ENCODE measurements around the gene GLTP.
"Not testable (repeated sequence)": the region's sequence is repeated elsewhere in the genome, so short reads cannot be mapped to it uniquely, and the experiment has no call there.

Gene GLTP

DNA sequence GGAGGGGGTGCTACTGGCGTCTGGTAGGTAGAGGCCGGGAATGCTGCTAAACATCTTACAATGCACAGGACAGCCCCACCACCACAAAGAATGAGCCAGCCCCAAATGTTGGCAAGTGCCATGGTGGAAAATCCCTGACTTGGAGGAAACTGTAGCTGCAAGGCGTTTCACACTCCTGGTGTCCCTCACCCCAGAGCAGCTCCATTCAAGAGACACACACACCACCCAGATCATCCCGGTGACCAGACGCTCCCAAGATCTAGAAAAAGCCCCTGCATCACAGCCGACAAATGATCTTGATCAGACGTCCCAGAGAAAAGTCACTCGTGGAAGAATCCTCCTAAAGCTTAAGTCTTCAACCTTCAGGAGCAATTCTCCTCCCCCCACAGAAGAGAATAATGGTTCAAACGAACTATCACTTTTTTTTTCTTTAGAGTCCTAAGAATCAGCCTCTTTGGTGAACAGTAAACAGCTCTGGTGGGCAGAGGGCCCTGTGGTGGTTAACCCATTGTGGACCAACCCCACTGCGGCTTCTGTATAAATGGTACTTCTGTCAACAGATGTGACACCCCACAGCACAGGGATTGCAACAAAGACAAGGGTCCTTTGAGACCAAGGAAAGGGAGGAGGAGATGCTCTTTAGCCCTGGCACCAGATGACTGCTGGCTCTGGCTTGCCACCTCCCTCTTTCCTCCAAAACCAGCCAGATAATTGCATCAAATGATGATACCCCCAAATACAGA is 2.7 kb downstream of the GLTP start:
- DNase-seq (ENCODE audit: low read depth) = no peak

DNA sequence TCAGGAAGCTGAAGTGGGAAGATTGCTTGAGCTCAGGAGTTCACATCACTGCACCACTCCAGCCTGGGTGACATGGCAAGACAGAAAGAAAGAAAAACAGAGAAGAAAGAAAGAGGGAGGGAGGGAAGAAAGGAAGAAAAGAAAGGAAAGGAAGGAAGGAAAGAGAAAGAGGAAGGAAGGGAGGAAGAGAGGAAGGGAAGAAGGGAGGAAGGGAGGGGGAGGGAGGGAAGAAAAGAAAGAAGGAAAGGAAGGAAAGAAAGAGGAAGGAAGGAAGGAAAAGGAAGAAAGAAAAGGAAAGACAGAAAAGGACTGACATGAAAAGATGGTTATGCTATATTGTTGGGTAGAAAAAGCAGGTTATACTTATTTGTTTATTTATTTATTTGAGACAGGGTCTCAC is 3.9 kb downstream of the GLTP start:
- no peak for DNase-seq (ENCODE audit: low read depth)

DNA sequence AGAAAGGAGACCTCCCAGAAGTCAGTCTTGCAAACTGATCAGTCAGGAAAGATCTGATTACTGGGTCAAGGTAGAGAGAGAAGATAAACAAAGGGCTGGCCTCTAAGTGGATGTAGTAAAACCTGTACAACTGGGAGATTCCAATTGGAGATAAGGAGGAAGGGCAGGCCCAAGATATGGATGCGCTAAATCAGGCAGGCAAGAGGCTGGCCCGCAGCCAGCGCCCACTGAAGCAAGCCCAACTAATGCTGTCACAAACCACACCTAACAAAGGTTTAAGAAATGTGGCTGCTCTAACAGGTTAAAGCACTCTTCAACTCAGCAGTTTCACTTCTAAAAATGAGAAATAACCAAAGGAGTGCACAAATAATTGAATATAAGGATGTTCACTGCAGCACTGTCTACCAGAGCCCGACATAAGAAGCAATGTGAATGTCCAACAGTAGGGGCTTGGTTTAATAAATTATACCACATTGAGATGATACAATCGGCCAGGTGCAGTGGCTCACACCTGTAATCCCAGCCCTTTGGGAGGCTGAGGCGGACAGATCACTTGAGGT is 4.7 kb downstream of the GLTP start:
- no peak for DNase-seq (ENCODE audit: low read depth)

DNA sequence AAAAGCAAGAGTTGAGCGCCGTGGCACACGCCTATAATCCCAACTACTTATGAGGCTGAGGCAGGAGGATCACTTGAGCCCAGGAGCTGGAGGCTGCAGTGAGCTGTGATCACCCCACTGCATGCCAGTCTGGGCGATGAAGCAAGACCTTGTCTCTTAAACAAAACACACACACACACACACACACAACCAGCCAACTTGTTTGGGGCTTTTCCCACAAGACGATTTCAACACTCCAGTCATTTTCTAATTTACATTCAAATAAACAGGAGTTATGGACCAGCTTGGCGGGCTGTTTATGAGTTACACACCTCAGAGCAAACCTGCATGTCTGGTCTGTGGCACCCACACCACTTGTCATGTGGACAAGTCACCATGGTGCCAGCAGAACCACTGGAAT is 6.7 kb downstream of the GLTP start:
- DNase-seq (ENCODE audit: low read depth) = no peak

DNA sequence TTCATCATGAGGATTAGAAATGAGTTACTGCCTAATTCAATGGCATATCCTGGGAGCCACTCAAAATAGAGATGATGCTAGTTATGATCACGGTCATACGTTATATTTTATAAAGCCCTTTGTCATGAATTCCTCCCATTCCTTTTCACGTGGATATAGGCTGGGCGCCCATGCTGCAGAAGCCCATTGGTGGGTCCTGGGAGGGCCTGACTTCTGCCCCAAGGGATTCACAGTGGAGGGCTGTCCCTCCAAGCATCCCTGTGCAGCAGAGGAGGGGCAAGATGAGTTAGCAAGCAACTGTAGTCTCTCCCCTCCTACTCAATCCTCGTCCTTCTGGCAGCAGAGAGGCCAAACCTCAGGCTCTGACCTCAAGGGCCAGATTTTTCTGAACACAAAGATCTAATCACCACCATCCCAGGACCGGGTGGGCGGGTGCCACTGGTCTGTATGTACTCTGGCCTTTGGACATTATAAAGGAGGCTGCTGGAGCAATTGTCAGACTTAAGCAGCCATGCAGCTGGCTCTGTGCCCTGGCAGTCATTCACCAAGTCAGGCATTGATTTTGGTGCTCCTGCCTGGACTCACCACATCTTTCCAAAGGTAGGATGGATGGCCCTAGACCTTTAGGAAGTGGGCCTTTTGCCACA is 8.6 kb downstream of the GLTP start:
- DNase-seq (ENCODE audit: low read depth) = no peak

DNA sequence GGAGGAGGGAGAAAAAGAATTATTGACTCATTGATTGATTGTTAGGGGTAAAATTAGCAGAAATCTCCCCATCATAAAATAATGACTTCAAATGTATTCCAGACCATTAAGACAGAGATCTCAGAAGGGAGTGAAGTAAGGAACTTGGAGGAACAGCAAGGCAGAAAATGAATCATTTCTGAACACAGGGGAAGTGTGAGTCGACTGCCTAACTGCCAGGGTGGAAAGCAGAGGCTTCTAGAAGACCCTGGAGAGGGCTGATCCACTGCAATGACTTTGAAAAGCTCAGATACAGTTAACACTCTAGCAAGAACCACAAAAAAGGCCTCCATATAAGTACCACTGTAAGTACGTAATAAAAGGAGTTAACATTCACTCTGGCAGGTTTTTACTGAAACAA is 9.7 kb downstream of the GLTP start:
- no peak for DNase-seq (ENCODE audit: low read depth)

DNA sequence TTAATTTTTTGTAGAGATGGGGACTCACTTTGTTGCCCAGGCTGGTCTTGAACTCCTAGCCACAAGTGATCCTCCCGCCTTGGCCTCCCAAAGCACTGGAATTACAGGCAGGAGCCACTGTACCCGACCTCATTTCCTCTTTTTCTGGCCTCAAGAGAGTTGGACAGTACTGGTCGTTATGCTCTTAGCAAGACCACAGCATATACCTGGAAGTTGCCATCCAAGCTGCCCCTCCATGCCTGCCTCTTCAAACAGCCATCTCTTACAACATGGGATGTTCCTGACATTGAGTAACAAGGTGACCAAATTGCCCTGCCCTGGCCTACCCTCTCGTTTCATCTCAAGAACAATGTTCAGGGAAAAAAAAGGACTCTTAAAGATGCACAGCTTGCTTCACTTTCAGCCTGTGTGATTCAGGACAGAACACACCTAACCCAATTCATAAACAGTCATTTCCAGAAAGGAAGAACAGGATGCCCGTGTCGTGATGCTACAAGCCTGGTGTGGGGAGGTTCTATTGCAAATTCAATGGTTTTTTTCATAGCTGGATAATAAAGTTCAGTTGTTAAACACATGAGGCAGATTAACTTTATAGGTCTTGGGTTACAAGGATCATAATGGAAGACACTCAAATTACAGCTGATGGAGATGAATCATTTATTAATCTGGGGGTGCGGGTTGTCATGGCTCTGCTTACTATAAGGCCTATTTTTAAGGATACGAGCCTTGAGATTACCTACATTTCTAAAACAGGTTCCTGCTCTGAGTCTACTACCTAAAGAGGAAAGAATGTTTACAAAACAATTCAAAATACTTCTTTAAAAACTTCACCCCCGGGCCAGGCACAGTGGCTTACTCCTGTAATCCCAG is 11.9 kb downstream of the GLTP start:
- no peak for DNase-seq (ENCODE audit: low read depth)

DNA sequence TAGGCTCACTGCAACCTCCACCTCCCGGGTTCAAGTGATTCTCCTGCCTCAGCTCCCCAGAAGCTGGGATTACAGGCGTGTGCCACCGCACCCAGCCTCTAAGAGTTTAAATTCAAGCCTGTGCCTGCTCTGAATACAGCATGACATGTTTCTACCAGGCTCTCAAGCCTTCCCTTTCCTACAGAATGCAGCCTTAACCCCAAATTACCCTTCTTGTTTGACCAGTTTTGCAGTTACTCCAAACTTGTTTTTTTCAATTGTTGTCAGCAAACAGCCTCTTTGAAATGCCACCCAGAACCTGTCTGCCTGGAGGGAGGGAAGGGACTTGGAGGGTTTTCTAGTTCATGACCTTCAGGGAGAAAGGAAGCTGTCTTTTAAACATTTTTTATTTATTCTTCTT is 15.4 kb downstream of the GLTP start:
- no peak for DNase-seq (ENCODE audit: low read depth)

DNA sequence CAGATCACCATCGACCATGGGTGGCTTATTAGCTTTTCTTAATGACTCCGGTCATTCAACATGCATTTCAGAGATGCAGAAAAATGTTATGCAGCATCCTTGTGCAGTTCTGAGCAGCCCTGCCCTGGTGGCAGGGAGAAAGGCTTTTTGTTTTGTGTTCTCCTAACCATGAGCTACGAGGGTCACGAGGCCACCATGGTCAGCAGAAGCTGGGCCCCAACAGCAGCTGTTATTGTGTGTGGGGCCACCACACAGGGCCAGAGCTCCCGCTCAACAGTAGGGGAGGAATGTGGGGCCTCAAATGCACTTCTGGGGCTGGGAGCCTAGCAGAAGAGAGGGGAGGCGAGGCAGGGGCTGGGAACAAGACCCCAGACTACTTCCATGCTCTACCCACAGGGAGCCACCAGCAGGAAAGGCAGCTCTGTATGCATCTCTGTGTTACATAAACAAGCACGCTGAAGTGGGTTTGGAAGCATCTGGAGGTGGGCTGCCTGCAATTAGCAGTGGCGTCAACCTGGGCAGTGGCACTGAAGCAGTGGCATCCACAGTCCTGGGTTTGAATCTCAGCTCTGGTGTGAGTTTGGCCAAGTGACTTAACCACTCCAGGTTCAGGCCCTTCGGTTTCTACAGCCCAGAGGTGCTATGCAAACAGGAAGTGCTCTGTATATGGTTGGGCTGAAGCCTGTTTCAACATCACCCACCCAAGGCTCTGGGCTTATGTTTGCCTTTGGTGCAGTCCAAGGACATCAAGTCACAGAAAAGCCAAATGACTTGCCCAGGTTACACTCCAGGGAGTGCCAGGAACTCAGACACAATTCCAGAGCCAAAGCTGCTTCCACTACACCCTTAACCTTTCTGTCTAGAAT is 16.3 kb downstream of the GLTP start:
- no peak for DNase-seq (ENCODE audit: low read depth)

DNA sequence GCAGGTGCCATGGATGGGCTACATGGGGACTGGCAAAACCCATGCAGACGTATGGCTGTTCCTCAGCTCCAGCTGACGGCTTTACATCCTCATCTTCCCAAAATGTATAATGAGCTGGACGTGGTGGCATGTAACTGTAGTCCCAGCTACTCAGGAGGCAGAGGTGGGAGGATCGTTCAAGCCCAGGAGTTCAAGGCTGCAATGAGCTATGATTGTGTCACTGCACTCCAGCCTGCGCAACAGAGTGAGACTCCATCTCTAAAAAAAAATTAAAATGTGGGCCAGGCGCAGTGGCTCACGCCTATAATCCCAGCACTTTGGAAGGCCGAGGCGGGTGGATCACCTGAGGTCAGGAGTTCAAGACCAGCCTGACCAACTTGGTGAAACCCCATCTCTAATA is 17.9 kb downstream of the GLTP start:
- not testable (repeated sequence) for DNase-seq (ENCODE audit: low read depth)

DNA sequence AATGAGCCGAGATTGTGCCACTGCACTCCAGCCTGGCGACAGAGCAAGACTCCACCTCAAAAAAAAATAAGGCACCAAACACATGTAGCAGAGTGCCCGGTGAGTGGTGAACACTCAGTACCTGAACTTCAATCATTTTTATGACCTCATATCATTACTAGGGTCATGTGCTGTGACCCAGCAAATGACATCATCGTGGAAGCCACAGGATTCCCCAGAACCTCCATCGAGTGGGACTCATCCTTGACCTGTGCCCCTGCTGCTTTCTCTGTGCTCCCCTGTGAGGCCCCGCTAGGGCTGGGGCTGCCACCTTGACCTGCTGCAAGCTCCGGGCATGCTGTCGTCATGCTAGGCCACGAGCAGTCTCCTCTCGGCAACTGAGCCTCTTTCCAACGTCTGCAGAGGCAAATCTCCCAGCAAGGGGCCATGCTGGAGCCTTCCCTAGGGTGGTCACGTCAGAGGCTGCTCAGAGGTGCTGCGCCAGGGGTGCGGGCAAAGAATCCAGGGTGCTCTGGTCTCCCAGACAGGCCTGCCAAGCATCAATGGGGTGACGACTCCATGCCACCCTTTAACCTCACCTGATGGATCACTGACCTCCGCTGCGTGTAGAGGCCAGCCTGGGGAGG is 18.5 kb downstream of the GLTP start:
- DNase-seq (ENCODE audit: low read depth) = no peak

DNA sequence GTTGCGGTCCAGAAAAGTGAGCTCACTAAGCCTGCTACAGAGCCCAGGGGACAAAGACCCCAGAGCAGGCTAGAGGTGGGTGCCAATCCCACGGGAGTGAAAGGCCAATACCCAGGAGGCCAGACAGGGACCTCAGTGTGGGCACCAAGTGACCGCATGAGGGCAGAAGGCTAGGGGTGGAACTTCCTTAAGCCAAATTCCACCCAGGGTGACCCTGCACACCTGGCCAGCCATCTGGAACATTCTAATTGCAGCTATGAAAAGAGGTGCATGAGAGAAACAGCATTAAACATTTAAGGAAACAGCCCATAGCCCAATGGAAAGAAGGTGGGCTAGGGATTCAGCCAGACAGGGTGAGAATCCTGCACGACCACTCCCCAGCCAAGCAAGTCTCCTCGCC is 19.4 kb downstream of the GLTP start:
- DNase-seq (ENCODE audit: low read depth) = no peak

DNA sequence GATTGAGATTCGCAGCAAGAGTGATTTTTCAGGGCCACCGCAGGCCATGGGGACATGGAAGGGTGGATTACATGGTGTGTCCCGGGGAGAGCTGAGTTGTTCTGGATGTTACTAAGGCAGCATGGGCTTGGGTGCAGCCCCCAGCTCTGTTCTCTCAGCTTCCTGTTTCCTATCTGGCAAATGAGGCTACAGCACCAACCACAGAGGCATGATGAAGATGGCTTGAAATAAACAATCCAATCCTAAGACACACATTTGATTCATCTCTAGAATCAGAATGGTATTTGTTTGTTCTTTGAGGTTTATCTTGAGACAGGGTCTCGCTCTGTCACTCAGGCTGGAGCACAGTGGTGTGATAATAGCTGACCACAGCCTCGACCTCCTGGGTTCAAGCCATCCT is 21.6 kb downstream of the GLTP start:
- no peak for DNase-seq (ENCODE audit: low read depth)

DNA sequence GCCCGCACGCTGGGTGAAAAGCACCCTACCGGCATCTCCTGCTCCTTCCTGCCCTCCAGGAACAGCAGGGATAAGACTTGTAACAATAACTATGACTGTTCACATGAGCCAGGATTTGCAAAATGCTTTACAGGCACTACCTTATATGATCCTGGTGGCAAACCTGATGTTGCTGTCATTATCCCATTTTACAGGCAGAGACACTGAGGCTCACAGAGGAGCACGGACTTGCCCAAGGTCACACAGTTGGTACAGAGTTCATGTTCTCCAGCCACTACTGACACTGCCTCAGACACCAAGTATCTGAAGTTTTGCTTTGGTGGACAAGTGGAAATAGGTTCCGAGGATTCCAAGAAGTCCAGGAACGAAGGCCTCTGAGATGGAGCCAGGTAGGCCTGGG is 22.6 kb downstream of the GLTP start:
- no peak for DNase-seq (ENCODE audit: low read depth)

DNA sequence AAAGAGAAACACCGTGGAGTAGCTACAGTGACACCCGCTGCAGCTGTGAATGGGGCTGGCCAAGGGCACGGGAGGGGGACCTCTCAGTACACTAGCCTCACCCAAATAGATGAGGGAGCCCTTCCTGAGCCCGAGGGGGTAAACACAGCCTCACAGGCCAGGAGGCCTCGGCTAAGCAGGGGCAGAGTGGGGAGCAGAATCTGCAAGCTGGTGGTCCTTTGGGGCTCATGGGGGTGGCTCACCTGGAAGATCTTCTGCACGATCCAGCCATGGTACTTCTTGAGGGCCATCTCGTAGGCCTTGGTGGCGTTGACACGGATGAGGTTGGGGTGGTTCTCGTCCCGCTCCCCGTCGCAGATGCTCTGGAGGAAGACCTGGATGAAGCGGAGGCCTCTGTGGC is 25.0 kb downstream of the GLTP start:
- DNase-seq (ENCODE audit: low read depth) = no peak

DNA sequence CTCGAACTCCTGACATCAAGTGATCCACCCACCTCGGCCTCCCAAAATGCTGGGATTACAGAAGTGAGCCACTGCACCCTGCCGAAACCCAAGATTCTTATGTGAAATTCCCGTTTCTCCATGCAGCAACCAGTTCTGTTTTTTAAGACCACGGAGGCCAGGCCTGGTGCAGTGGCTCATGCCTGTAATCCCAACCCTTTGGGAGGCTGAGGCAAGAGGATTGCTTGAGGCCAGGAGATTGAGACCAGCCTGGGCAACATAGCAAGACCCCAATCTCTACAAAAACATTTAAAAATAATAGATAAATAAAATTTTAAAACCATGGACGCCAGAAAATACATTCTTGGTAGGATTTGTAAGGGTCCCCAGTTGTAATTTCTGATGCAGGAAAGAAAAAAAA is 29.8 kb downstream of the GLTP start:
- not testable (repeated sequence) for DNase-seq (ENCODE audit: low read depth)

DNA sequence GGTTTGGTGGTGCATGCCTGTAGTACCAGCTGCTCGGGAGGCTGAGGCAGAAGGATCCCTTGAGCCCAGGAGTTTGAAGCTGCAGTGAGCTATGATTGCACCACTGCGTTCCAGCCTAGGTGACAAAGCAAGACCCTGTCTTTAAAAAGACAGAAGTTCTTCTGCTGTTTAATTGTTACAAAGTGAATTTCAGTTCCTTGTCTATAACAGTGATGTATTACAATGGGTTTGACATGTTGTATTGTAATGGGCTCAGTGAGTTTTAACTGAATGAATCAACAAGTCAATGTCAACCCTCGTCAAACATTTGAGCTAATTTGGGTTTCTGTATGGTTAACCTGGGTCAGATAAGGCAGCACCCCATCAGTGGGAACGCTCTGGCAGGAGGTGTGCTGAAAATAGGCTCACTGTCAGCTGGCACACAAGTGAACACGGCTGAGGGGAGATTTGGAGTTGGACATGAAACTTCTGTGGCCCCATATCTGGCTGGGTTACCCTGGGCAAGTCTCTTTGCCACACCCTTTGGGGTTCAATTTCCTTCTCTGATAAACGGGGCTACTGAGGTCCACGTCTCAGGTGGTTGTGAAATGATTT is 33.1 kb downstream of the GLTP start:
- DNase-seq (ENCODE audit: low read depth) = no peak

DNA sequence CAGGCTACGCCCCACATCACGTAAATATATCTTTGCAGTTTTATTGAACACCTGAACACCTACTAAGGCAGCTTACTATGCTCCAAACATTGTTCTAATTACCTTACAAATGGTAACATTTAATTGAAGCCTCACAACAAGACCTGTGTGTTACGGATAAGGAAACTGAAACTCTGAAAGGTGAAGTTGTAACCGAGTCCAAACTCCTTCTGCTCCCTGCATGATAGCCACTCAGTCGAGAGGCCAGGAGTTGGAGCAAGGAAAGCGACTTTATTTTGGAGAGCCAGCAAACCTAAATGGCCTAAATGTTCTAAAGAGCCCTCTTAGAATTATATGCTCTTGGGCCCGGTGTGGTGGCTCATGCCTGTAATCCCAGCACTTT is 34.5 kb downstream of the GLTP start:
- DNase-seq (ENCODE audit: low read depth) = no peak

DNA sequence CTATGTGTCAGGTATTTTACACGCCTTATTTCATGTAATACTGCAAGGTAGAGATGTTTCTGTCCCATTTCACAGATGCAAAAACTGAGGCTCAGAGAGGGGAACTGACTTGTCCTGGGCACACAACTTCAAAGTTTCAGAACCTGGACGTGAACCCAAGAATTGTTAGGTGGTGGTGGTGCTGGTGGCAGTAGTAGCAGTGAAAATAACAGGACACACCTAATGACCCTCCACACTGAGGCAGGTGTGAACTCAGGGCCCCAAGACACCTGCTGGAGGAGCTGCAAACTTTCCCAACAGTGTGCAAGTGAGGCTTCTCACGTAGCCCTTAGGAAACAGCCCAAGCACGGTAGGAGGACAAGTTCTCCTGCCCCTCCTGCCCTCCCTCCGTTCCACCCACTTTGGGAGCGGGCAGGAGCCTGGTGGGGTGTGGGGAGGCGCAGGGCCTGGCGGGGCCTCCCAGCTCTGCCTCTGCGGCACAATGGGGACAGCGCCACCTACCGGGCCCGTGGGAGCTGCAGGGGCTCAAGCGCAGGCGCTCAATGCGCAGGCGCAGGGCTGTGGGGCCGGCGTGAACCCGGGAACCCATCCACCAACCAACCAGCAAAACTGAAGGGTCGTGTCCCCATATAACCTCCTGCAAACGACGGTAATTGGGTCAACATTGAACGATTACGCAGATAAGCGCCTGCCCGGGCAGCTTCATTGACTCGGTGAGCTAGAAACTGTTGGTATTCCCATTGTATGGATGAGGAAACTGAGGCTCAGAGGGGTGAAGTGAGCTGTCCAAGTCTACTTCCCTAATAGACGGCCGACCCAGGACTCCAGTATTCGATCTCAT is 35.1 kb downstream of the GLTP start:
- peak; percentile 88 for DNase-seq (ENCODE audit: low read depth)

DNA sequence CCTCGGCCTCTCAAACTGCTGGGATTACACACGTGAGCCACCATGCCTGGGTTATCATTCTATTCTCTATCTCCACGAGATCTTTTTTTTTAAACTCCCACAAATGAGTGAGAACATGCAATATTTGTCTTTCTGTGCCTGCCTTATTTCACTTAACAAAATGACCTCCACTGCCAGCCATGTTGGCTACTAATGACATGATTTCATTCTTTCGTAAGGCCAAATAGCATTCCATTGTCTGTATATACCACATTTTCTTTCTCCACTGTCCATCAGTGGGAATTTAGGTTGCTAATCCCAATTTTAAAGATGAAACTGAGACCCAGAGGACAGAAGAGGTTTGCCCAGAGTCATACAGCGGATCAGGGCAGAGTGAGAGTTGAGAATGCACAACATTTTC is 36.2 kb downstream of the GLTP start:
- DNase-seq (ENCODE audit: low read depth) = no peak

All from activated T-cell treated with anti-CD3 and anti-CD28 coated beads for 24 hours (primary cell).